HG03442 (cell line): ENCODE measurements around the gene RHBDF2.
A peak's percentile ranks its signal among the peaks of the same experiment; 100 is the strongest.

Experiments
- ATAC-seq: cut with Tn5 transposase; IDR thresholded peaks from one replicate; pipeline ENCODE4 v1.9.1; 2021; ENCODE audit warnings: mild to moderate bottlenecking, moderate library complexity; ENCODE audit not compliant: unreplicated experiment

Gene RHBDF2

GRCh38 chr17:76484228-76484725, 16.9 kb downstream of the RHBDF2 start:
- no peak for ATAC-seq

- ATAC-seq, result peak; percentile 59
These were observed 20.1 kb downstream of the RHBDF2 start for GRCh38 chr17:76481071-76481655.

- ATAC-seq, result no peak
These were observed 20.6 kb downstream of the RHBDF2 start for GRCh38 chr17:76480632-76481031.

GRCh38 chr17:76479515-76480060, 21.6 kb downstream of the RHBDF2 start:
- ATAC-seq, result no peak

GRCh38 chr17:76478730-76479514, 22.3 kb downstream of the RHBDF2 start:
- no peak for ATAC-seq

- no peak for ATAC-seq
These were observed 23.1 kb downstream of the RHBDF2 start for GRCh38 chr17:76478097-76478496.

GRCh38 chr17:76477576-76477975, 23.6 kb downstream of the RHBDF2 start:
- ATAC-seq, result no peak

- ATAC-seq, result no peak
These were observed 24.5 kb downstream of the RHBDF2 start for GRCh38 chr17:76476736-76477135.

- ATAC-seq, result no peak
These were observed 25.9 kb downstream of the RHBDF2 start for GRCh38 chr17:76475302-76475701.

- ATAC-seq, result no peak
These were observed 26.3 kb downstream of the RHBDF2 start for GRCh38 chr17:76474894-76475293.

GRCh38 chr17:76474238-76474637, 27.0 kb downstream of the RHBDF2 start:
- ATAC-seq, result no peak

GRCh38 chr17:76473541-76473985, 27.7 kb downstream of the RHBDF2 start:
- no peak for ATAC-seq

GRCh38 chr17:76472726-76473125, 28.5 kb downstream of the RHBDF2 start:
- ATAC-seq, result no peak

GRCh38 chr17:76472258-76472645, 29.0 kb downstream of the RHBDF2 start:
- ATAC-seq, result no peak

- no peak for ATAC-seq
These were observed 29.5 kb downstream of the RHBDF2 start for GRCh38 chr17:76471498-76472257.

GRCh38 chr17:76469991-76470739, 31.1 kb downstream of the RHBDF2 start:
- no peak for ATAC-seq

- ATAC-seq, result no peak
These were observed 31.9 kb downstream of the RHBDF2 start for GRCh38 chr17:76469076-76469990.

GRCh38 chr17:76468634-76469010, 32.6 kb downstream of the RHBDF2 start:
- no peak for ATAC-seq

- ATAC-seq, result no peak
These were observed 33.2 kb downstream of the RHBDF2 start for GRCh38 chr17:76467809-76468633.
